Activated T-cell treated with anti-CD3 and anti-CD28 coated beads for 48 hours (primary cell): ENCODE results near the gene MAGI2.

Experiments used
- DNase-seq: peaks from one replicate; pipeline ENCODE4 v3.0.0-alpha.2; 2020; ENCODE audit warnings: low read depth

The MAGI2 gene

GRCh38 chr7:78176171-78176570 is 1277.3 kb downstream of the MAGI2 start:
- no peak for DNase-seq

GRCh38 chr7:78175330-78176100 is 1278.0 kb downstream of the MAGI2 start:
- no peak for DNase-seq

- no peak for DNase-seq
Measured at GRCh38 chr7:78173666-78174065, 1279.8 kb downstream of the MAGI2 start.

DNA sequence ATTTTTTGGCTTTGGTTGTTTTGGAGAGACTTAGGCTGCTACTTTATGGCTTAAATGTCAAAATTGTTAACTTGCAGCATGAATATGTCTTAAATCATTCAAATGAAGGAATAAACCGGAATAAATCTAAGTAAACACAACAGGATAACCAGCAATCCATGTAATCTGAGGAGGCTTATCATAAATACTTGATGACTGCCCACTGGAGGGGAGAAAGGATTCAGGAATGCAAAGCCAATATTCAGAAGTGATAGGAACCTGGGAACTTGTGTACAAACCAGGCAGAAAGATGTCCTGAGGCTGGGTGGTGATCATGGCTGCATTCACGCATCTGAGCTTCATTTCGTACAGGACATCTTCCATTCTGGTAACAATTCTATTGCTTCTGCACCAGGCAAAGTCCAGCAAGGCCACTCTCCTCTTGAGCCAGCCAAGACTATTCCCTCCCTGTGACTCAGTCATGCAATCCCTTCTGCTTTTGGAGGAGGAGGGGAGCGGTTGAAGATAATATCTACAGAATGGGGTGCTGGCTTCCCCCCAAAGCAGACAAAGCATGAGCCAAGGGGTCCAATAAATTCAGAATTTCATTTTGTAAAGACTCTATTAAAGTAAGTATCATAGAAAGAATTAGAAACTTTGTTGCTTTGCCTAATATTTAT is 1280.4 kb downstream of the MAGI2 start:
- DNase-seq: no peak

DNA sequence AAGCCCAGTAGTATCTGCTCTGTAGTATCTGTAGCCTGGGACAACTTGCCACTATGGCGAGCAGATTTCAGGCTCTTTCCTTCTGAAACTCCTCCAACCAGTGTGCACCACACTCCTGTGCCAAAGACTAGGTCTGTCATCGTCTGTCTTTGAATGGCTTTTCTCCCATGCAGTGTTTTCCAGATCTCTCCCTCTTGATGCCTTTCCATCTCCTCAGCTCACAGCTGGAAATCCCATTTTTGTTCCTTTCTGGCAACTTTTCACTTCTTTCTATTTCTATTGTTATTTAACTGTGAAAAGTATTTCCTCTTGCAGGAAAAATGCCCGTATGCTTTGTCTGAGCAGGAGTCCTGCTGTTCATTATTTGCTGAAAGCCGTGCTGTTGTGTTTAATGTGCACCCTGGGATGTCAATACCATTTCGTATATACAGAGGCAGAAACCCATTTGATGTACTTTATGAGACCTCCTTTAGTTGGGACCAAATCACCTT is 1281.2 kb downstream of the MAGI2 start:
- no peak for DNase-seq

DNA sequence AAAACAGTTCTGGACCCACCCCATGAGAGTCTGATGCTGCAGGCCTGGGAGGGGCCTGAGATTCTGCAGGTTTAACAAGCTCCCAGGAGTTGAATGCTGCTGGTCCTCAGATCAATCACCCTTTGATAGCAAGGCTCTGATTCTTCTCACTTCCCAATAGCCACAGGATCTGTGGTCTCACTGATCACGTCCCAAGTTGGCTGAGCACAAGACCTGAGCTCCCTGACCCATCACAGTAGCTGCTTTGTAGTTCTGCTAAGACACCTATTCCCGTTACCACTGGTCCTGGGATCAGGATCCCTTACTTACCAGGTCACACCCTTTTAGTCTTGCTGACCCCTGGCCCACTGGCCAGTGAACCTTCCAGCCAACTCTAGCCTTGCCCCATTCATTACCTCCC is 1282.1 kb downstream of the MAGI2 start:
- no peak for DNase-seq

DNA sequence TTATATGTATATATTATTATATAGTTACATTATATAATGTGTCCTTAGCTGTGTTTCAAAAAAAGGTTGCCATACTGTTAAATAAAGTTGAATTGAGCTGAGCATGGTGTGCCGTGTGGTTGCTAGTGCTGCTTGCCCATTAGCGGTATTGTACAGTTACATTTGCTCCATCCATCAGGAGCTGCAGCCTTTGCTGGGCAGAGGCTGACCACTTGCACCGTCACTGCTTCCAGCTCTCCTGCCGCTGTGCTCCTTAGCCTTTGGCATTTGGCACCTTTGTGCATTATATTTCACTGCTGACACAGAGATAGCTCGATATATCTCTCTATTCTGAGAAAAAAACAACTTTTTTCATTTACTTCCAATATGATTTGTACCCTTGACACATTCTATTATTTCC is 1282.7 kb downstream of the MAGI2 start:
- no peak for DNase-seq

DNA sequence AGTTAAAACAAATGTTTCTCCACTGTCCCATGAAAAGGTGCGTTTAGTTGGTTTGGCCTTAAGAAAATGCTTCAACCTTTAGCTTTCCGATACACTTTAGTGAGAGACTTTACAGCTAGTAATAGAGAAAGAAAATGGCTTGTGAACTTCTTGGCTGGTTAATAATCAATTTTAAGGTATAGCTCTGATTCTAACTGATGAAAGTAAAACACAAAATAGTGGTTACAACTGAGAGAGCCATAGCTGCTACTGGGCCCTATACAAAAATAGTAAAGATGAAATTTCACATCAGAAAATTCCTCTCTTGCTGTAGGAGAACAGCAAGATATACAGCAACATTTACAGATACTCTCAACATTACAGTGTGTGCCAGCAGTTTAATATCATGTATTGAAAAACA is 1283.5 kb downstream of the MAGI2 start:
- no peak for DNase-seq

DNA sequence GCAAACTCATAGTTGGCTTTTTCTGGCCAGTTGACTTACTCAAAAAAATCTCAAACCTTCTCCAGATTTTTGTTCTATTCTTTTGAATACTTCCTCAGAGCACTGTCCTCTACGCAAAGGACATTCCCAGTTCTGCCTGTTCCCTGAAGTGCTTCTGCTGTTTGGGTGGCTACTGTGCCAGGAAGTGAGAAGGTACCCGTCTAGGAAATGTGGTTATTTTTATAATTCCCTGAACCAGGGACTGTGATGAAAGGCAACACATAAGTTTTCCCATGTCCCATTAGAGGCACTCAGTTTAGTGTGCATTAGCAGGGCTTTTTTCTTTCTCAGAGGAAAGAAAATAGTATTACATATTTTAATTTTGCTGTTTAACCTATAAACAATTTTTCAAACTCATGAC is 1284.6 kb downstream of the MAGI2 start:
- DNase-seq: no peak

DNA sequence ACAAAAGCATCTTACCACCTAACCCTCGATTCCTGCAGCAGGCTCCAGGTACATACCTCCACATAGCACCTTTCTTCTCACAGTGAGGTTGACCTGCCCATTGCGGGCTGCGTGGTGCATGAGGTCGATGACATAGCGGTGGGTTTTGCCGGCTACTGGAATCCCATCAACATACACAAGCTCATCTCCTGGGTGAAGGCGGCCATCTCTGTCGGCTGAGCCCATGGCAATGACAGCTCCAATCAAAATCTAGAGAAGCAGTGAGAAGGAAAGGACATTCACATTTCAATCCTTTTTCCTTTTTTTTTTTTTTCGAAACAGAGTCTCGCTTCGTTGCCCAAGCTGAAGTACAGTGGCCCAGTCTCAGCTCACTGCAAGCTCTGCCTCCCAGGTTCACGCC is 1285.6 kb downstream of the MAGI2 start:
- no peak for DNase-seq

- no peak for DNase-seq
Measured at GRCh38 chr7:78165854-78166253, 1287.6 kb downstream of the MAGI2 start.

GRCh38 chr7:78165454-78165853 is 1288.0 kb downstream of the MAGI2 start:
- no peak for DNase-seq

- DNase-seq: no peak
Measured at GRCh38 chr7:78164459-78164858, 1289.0 kb downstream of the MAGI2 start.

GRCh38 chr7:78161781-78162180 is 1291.7 kb downstream of the MAGI2 start:
- DNase-seq: no peak

GRCh38 chr7:78159545-78159944 is 1293.9 kb downstream of the MAGI2 start:
- DNase-seq: no peak

DNA sequence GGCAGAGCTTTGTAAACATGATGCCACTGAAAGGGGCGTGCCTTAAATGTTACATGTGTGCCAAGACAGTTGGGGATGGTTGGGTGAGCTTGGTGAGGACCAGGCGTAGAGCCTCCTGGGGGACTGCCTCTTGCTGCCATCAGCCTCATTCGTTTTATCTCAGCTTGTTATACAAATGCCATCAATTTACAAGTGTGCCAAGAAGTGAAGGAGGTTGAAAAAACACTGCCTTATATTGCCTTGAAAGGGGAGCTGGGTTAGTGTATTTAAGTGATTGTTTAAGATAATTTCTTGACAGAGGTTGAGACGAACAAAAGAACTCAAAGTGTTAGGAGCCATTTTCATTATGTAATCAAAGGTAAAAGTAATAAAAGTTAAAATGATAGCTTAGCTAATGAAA is 1300.2 kb downstream of the MAGI2 start:
- DNase-seq: no peak

GRCh38 chr7:78151229-78151628 is 1302.2 kb downstream of the MAGI2 start:
- no peak for DNase-seq

GRCh38 chr7:78149787-78150186 is 1303.7 kb downstream of the MAGI2 start:
- DNase-seq: no peak

- no peak for DNase-seq
Measured at GRCh38 chr7:78148166-78148894, 1305.1 kb downstream of the MAGI2 start.

GRCh38 chr7:78146546-78146945 is 1306.9 kb downstream of the MAGI2 start:
- no peak for DNase-seq

DNA sequence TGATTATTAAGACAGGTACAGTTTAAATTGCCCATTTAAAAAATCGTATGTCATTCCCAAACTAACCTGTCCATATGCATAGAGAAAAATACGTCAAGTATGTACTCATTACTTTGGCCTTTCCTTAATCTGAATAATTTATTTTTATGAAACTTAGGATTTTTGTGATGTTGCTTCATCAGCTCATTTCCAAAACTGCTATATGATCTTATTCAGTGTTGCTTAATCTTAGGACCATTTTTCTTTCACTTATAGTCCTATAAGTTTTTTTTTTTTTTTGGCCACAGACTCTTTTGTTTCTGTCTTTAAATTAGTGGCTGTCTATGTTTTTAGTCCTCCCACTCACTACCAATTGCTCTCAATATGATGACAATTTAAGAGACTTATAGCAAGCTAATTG is 1309.8 kb downstream of the MAGI2 start:
- DNase-seq: no peak

- DNase-seq: no peak
Measured at GRCh38 chr7:78141522-78142281, 1311.8 kb downstream of the MAGI2 start.
